PC-3 (cell line): ENCODE measurements around the gene TESMIN. TPM values are rescaled to one million over a fixed set of nuclear protein-coding genes. Genes with fewer than 3 reads are reported as not detected.

ENCODE experiments used
- ATAC-seq: fragments of 200-7000 bp; cut with Tn5 transposase; 2 replicates; pipeline ENCODE4 v1.9.1; 2020; ENCODE audit warnings: mild to moderate bottlenecking, moderate library complexity
- BruUV-seq: library from RNA; stranded (reverse); fragments of 400-500 nt; replicated peaks from 2 replicates; lab custom pipeline; 2021; lab: Mats Ljungman, UMichigan
- CTCF ChIA-PET: fragments of 300-600 bp; sonication (Branson Sonifier 250); formaldehyde crosslinking; loops from one replicate; lab custom pipeline; 2022; ENCODE audit warnings: antibody characterized with exemption; lab: Charles Lee
- POLR2A ChIA-PET: fragments of 300-600 bp; sonication (Branson Sonifier 250); formaldehyde crosslinking; loops from one replicate; lab custom pipeline; 2022; ENCODE audit warnings: antibody characterized with exemption; ENCODE audit not compliant: unreplicated experiment; lab: Charles Lee
- DNase-seq: peaks from one replicate; pipeline ENCODE4 v3.0.0-alpha.2; 2015
- H2AFZ ChIP-seq: fragments of 300-600 bp; sonication (generic); 2 replicates; pipeline ENCODE4 v1.6.0; 2016; ENCODE audit warnings: antibody characterized with exemption, low read length
- H3F3A ChIP-seq: fragments of 300-600 bp; sonication (generic); one replicate; pipeline ENCODE4 v1.6.0; 2017; ENCODE audit warnings: antibody characterized with exemption, low read length, control low read depth, mild to moderate bottlenecking; ENCODE audit not compliant: unreplicated experiment
- H3K27ac ChIP-seq: fragments of 300-600 bp; sonication (generic); 2 replicates; pipeline ENCODE4 v1.5.1; 2016; ENCODE audit warnings: mild to moderate bottlenecking, low read length
- H3K27me3 ChIP-seq: fragments of 300-600 bp; sonication (generic); 2 replicates; pipeline ENCODE4 v1.6.1; 2016; ENCODE audit warnings: low read length, mixed read lengths
- H3K36me3 ChIP-seq: fragments of 300-600 bp; sonication (generic); 2 replicates; pipeline ENCODE4 v1.6.1; 2016; ENCODE audit warnings: low read depth, mixed run types, low read length, mixed read lengths
- H3K4me1 ChIP-seq: fragments of 300-600 bp; sonication (generic); 2 replicates; pipeline ENCODE4 v1.5.1; 2016; ENCODE audit warnings: low read length; ENCODE audit not compliant: insufficient read depth
- H3K4me2 ChIP-seq: fragments of 300-600 bp; sonication (generic); 2 replicates; pipeline ENCODE4 v1.6.0; 2016; ENCODE audit warnings: low read length
- H3K4me3 ChIP-seq: fragments of 300-600 bp; sonication (generic); 2 replicates; pipeline ENCODE4 v1.5.1; 2016; ENCODE audit warnings: mild to moderate bottlenecking, low read length, mixed read lengths
- H3K79me2 ChIP-seq: fragments of 300-600 bp; sonication (generic); 2 replicates; pipeline ENCODE4 v1.6.1; 2017; ENCODE audit warnings: low read length, mixed read lengths
- H3K9ac ChIP-seq: fragments of 300-600 bp; sonication (generic); 2 replicates; pipeline ENCODE4 v1.6.0; 2016; ENCODE audit warnings: mild to moderate bottlenecking, low read length
- H3K9me2 ChIP-seq: fragments of 300-600 bp; sonication (generic); replicated peaks from 2 replicates; pipeline ENCODE4 v1.6.1; 2016; ENCODE audit warnings: mixed run types, low read length, mixed read lengths
- H3K9me3 ChIP-seq: fragments of 300-600 bp; sonication (generic); 2 replicates; pipeline ENCODE4 v1.6.1; 2016; ENCODE audit warnings: low read length, mixed read lengths
- H4K20me1 ChIP-seq: fragments of 300-600 bp; sonication (generic); 2 replicates; pipeline ENCODE4 v1.6.1; 2016; ENCODE audit warnings: low read length, mixed read lengths
- CTCF ChIP-seq: fragments of 300-600 bp; sonication (generic); conservative IDR thresholded peaks from 2 replicates; pipeline ENCODE4 v1.5.1; 2017; ENCODE audit warnings: antibody characterized with exemption, low read depth, mild to moderate bottlenecking, low read length
- EZH2 ChIP-seq: fragments of 300-600 bp; sonication (generic); IDR thresholded peaks from one replicate; pipeline ENCODE4 v1.6.1; 2017; ENCODE audit warnings: antibody characterized with exemption, mild to moderate bottlenecking, low read length; ENCODE audit not compliant: unreplicated experiment
- EZH2phosphoT487 ChIP-seq: fragments of 300-600 bp; sonication (generic); IDR thresholded peaks from 2 replicates; pipeline ENCODE4 v1.6.1; 2018; ENCODE audit warnings: mild to moderate bottlenecking, antibody characterized with exemption, low read length, borderline replicate concordance
- intact Hi-C: fragments of 100-400 bp; cut with micrococcal nuclease; formaldehyde crosslinking; loops from 2 replicates; pipeline ENCODE4 v1.9.0; 2023
- total RNA-seq: library from RNA; depleted of rRNA; stranded (reverse); fragments of >200 nt; gene quantifications from 2 replicates; pipeline ENCODE4 v1.2.3, GENCODE V29; 2014

Gene TESMIN
- total RNA-seq, 1 experiment from 2014 or later = 25.8 TPM

DNA sequence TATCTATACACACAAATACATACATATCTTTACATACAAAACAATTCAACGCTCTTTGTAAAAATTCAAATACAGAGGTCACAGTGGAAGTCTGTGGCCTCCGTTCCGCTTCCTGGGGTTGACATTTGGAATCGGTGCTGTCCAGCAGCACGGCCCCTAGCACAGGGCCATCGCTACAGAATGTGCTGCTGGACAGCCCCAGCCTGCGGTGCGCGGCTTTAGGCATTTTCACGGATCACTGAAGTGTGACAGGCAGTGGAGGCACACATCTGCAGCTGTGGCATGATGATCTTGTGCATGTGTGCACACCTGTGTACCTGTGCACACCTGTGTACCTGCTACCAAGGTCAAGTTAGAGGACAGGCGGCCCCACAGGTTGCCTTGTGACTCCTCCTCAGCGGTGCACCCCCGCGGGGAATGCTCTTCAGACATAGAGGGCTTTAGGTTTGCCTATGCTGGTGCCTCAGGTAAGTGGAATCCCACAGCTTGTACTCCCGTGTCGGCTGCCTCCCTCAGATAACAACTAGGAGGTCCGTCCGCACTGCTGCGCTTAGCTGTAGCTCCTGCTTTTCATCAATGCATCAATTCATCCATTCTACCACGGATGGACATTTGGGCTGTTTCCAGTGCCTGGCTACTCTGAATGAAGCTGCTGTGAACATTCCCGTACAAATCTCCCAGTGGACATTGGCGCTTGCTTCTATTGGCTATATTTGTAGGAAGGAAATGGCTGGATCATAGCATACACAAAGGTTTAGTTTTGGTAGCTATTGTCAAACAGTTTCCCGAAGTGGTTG, 37.1 kb downstream of the TESMIN start:
- intact Hi-C loops = no loop called here
- ATAC-seq (no peak), DNase-seq (no peak)
- Histone ChIP-seq H3K4me1 (no peaks in the 10 kb centered on the region), H3K27ac (no peak overlapping the region), H3K9ac (no peak overlapping the region), H3K9me3 (no peaks in the 10 kb centered on the region), H3K27me3 (no peaks in the 10 kb centered on the region; the same call in 1 of the 2 replicates), H3K79me2 (no peaks in the 10 kb centered on the region), H3K9me2 (no peaks in the 10 kb centered on the region), H3K36me3 (no peaks in the 10 kb centered on the region), H3F3A (no peaks in the 10 kb centered on the region), H4K20me1 (no peaks in the 10 kb centered on the region), H3K4me2 (no peak overlapping the region), H3K4me3 (no peak overlapping the region), H2AFZ (no peak overlapping the region)
- POLR2A ChIA-PET = no interaction called here
- no peak for TF ChIP-seq CTCF
- CTCF ChIA-PET = no interaction called here
- no TSS peak for BruUV-seq

- DNase-seq = no peak
- Histone ChIP-seq H3K4me3 (no peak overlapping the region), H3K4me2 (no peak overlapping the region), H2AFZ (no peak overlapping the region), H3K9me2 (no peaks in the 10 kb centered on the region), H3K4me1 (no peaks in the 10 kb centered on the region), H3K79me2 (no peaks in the 10 kb centered on the region), H3K27me3 (no peaks in the 10 kb centered on the region), H3K9me3 (no peaks in the 10 kb centered on the region), H3K36me3 (no peaks in the 10 kb centered on the region), H3K27ac (no peak overlapping the region), H3F3A (no peaks in the 10 kb centered on the region), H4K20me1 (no peaks in the 10 kb centered on the region), H3K9ac (no peak overlapping the region)
- ChIA-PET CTCF (no interaction called here), POLR2A (no interaction called here)
- no TSS peak for BruUV-seq
- ATAC-seq = no peak
- intact Hi-C loops = no loop called here
- TF ChIP-seq EZH2phosphoT487 (no peak), CTCF (no peak), EZH2 (no peak)
Measured at GRCh38 chr11:68711114-68711513, 40.2 kb downstream of the TESMIN start.

- Histone ChIP-seq H3K9me2 (no peaks in the 10 kb centered on the region), H3K9me3 (no peaks in the 10 kb centered on the region), H4K20me1 (no peaks in the 10 kb centered on the region), H3K4me1 (no peaks in the 10 kb centered on the region), H3K4me3 (no peak overlapping the region), H3K9ac (no peak overlapping the region), H3K36me3 (no peaks in the 10 kb centered on the region), H3K27me3 (no peaks in the 10 kb centered on the region), H3K79me2 (no peaks in the 10 kb centered on the region), H2AFZ (no peak overlapping the region), H3K27ac (no peak overlapping the region), H3F3A (no peaks in the 10 kb centered on the region), H3K4me2 (no peak overlapping the region)
- no peak for ATAC-seq
- intact Hi-C loops = no loop called here
- no peak for DNase-seq
- ChIA-PET CTCF (no interaction called here), POLR2A (no interaction called here)
- no TSS peak for BruUV-seq
- TF ChIP-seq EZH2 (no peak), CTCF (no peak), EZH2phosphoT487 (no peak)
Measured at GRCh38 chr11:68710409-68710808, 40.9 kb downstream of the TESMIN start.
